GM20431 (cell line): ENCODE data around the gene MIA2.
"Not testable (repeated sequence)": the region's sequence is repeated elsewhere in the genome, so short reads cannot be mapped to it uniquely, and the experiment has no call there.

Source experiments
- in situ Hi-C: fragments of 300-500 bp; cut with MseI, MboI; formaldehyde crosslinking; loops from one replicate; pipeline ENCODE4 v1.15.0; 2020; ENCODE audit warnings: low sequenced_read_pairs; ENCODE audit not compliant: unreplicated experiment

The MIA2 gene

GRCh38 chr14:39233680-39234326, at the start of gene MIA2:
MIA2 (plus strand) TSS chr14:39233915; CDS start chr14:39234115, 200 bp downstream.
- in situ Hi-C loops: no loop called here

GRCh38 chr14:39184628-39185255, 49.0 kb upstream of the MIA2 start:
- in situ Hi-C loops: no loop called here

- in situ Hi-C loops: no loop called here
Observed at GRCh38 chr14:39185256-39186049, 48.3 kb upstream of the MIA2 start.

DNA sequence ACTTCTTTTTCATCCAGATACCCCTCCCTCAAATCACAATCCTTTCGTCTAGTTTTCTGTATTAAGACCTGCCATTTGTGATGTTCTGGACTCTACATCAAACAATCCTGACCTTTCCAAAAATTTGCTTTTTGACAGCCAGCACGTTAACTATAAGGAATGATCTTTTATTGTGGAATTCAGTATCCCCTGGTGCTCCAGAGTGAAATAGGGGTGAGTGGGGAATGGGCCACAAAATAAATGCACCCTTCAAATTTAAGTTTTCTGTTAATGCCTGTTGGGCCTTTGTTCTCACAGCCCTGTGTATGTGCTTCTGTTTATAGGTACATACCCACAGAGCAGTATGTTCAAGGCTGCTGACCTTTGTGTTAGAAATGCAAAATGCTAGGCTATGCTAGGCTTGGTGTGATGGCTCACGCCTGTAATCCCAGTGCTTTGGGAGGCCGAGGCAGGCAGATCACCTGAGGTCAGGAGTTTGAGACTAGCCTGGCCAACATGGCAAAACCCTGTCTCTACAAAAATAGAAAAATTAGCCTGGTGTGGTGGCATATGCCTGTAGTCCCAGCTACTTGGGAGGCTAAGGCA, 46.7 kb upstream of the MIA2 start:
- in situ Hi-C loops: no loop called here

DNA sequence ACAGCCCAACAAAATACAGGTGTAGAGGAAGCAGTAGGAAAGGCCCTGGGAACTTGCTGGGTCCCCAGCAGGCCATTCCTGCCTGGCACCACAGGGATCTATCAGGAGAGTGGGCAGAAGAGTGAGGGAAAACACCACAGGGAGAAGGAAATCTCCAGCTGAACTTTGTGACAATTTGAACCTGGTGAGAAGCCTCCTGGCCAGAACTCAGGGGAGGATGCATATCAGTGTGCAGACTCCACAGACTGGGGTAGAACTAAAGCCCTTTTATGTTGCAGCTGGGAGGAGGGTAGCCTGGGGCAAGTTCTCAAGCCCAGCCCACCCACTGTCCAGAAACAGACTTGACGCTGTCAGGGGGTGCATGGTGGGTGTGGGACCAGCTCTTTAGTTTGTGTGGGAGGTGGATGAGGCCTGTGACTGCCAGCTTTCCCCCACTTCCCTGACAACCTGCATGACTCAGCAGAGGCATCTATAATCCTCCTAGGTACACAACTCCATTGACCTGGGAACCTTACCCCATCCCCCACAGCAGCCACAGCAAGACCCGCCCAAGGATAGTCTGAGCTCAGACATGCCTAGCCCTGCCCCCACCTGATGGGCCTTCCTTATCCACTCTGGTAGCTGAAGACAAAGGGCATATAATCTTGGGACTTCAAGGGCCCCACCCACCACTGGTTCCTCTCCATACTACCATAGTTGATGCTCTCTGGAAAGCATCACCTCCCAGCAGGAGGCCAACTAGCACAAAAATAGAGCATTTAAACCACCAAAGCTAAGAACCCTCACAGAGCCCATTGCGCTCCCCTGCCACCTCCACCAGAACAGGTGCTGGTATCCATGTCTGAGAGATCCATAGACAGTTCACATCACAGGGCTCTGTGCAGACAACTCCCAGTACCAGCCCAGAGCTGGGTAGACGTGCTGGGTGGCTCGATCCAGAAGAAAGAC, 29.8 kb upstream of the MIA2 start:
- in situ Hi-C loops: no loop called here

DNA sequence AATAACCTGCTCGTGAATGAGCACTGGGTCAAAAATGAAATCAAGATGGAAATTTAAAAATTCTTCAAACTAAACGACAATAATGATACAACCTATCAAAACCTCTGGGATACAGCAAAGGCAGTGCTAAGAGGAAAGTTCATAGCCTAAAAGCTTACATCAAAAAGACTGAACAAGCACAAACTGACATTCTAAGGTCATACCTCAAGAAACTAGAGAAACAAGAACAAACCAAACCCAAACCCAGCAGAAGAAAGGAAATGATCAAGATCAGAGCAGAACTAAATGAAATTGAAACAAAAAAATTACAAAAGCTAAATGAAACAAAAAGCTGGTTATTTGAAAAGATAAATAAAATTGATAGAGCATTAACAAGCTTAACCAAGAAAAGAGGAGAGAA, 26.3 kb upstream of the MIA2 start:
- in situ Hi-C loops: not testable (repeated sequence)

DNA sequence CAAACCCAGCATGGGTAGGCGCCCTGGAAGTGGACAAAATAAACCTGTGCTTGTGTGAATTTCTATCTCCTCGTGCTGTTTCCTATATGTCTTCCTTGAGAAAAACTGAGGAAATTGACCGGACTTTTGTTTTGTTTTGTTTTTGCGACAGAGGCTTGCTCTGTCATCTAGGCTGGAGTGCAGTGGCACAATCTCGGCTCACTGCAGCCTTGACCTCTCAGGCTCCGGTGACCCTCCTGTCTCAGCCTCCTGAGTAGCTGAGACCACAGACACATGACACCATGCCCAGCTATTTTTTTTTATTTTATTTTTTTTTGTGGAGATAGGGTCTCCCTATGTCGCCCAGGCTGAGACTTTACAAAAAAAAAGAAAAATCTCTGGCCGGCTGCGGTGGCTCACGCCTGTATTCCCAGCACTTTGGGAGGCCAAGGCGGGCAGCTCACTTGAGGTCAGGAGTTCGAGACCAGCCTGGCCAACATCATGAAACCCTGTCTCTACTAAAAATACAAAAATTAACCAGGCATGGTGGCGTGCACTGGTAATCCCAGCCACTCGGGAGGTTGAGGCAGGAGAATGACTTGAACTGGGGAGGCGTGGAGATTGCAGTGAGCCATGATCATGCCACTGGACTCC, 22.5 kb upstream of the MIA2 start:
- in situ Hi-C loops: no loop called here

DNA sequence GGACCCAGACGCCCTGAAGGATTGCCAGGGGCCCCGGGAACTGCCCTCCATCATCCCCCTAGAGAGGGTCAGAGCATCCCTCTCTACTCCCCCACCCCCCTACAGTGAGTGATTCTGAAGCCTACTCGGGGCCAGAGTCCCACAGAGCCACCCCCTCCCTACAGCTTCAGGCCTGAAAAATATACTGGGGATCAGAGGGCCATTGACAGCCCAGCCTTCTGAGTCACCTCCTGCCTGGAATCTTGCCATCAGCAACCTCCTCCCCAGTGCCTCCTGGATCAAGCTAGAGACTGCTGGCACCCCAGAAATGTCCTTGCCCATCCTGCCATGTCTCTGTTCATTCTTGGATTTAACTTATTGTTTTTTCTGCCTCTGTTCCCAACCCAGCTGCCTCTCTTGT, 21.7 kb upstream of the MIA2 start:
- in situ Hi-C loops: no loop called here

DNA sequence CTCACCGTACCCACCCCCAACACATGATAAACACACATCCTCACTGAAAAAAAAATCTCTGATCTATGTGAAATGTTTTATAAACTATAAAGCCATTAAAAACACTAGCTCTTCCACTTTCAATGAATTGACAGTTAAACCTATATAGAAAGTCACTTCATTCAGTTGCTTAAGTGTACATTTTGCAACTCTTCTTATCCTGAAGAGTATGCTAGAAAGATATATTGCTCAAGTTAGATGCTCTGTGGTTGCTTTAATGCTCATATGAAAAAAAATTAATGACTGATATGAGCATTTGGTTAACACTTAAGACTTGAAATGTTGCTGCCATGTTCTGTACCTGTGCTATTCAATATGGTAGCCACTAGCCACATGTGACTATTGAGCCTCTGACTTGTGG, 21.0 kb upstream of the MIA2 start:
- in situ Hi-C loops: no loop called here

DNA sequence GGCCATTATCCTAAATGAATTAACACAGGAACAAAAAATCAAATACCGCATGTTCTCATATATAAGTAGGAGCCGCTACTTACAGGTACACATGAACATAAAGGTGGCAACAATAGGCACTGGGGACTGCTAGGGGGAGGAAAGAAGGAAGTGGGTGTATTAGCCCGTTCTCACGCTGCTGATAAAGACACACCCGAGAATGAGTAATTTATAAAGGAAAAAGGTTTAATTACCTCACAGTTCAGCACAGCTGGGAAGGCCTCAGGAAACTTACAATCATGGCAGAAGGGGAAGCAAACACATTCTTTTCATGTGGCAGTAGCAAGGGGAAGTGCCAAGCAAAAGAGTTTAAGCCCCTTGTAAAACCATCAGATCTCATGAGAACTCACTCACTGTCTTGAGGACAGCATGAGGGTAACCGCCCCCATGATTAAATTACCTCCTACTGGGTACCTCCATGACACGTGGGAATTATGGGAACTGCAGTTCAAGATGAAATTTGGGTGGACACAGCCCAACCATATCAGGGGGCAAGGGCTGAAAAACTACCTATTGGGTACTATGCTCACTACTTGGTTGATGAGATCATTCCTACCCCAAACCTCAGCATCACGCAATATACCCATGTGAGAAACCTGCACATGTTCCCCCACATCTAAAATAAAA, 16.4 kb upstream of the MIA2 start:
- in situ Hi-C loops: no loop called here

- in situ Hi-C loops: no loop called here
Observed at GRCh38 chr14:39218171-39218769, 15.4 kb upstream of the MIA2 start.

GRCh38 chr14:39219075-39219499, 14.6 kb upstream of the MIA2 start:
- in situ Hi-C loops: no loop called here

- in situ Hi-C loops: not testable (repeated sequence)
Observed at GRCh38 chr14:39220473-39220872, 13.2 kb upstream of the MIA2 start.

- in situ Hi-C loops: no loop called here
Observed at GRCh38 chr14:39228044-39228443, 5.7 kb upstream of the MIA2 start.

GRCh38 chr14:39228509-39229221, 5.0 kb upstream of the MIA2 start:
- in situ Hi-C loops: no loop called here

GRCh38 chr14:39229222-39229543, 4.5 kb upstream of the MIA2 start:
- in situ Hi-C loops: no loop called here

DNA sequence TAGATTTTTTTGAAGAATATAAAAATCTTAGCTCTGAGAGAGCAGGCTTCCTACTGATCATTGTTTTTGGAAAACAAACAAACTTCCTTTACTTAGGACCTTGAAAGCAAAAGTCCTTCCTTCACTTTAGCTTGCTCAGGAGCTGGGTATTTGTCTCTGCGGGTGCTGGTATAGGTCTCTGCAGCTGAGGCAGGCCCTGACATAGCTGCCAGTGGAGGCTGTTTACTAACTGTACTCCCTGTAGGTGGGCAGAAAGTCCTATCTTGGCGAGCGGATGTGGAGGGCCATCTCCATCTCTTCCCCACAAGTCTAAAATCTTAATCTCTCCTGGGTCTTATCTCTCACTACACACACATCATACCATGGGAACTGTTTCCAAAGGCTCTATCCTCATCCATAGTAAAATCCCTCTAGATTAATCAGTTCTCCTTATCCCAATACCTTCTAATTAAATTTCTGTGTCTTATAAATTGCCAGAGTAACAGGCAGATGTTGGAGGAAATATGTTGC, 4.1 kb upstream of the MIA2 start:
- in situ Hi-C loops: no loop called here
